Esophagus squamous epithelium (tissue), 5 donors: ENCODE data around the gene DNAH8. TPM values are rescaled to one million over a fixed set of nuclear protein-coding genes. Genes with fewer than 3 reads are reported as not detected.

ENCODE experiments used
- DNase-seq: peaks from one replicate; lab custom pipeline; 2025; lab: John Stamatoyannopoulos, UW
- H3K27ac ChIP-seq, 4 donors: fragments of 200-600 bp; sonication (generic); one replicate each; pipeline ENCODE4 v1.5.1; 2016 to 2019; ENCODE audit warnings: mild to moderate bottlenecking in 1 of 4
- H3K27me3 ChIP-seq, 4 donors: fragments of 200-600 bp; sonication (generic); 1 replicate in 3 of 4; 2 replicates in 1 of 4; pipeline versions ENCODE4 v1.5.1 to v1.6.0; 2017 to 2021; ENCODE audit warnings: antibody characterized with exemption in 1 of 4
- H3K36me3 ChIP-seq, 3 donors: fragments of 200-600 bp; sonication (generic); one replicate each; pipeline ENCODE4 v1.5.1; 2016 to 2019
- H3K4me1 ChIP-seq, 3 donors: fragments of 200-600 bp; sonication (generic); one replicate each; pipeline ENCODE4 v1.5.1; 2017 to 2019
- H3K4me3 ChIP-seq, 4 donors: fragments of 200-600 bp; sonication (generic); 1 replicate in 3 of 4; 2 replicates in 1 of 4; pipeline ENCODE4 v1.5.1; 2016 to 2019; ENCODE audit warnings: mild to moderate bottlenecking in 2 of 4, moderate library complexity in 1 of 4
- H3K9me3 ChIP-seq, 3 donors: fragments of 200-600 bp; sonication (generic); one replicate each; pipeline ENCODE4 v1.5.1; 2016 to 2019
- POLR2A ChIP-seq, 4 donors: fragments of 450-650 bp; IDR thresholded peaks; one replicate each; pipeline ENCODE4 v1.6.1; 2017; ENCODE audit warnings: antibody characterized with exemption in 4 of 4, mild to moderate bottlenecking in 4 of 4, moderate library complexity in 3 of 4
- WGBS, 2 donors: methylation state at CpG; one replicate each; pipeline ENCODE4 v1.1.5; 2018; 5-methylcytosine and 5-hydroxymethylcytosine counted together
- intact Hi-C: fragments of 100-400 bp; cut with DNase I; formaldehyde crosslinking; loops from one replicate; pipeline ENCODE4 v1.15.0; 2022
- total RNA-seq, 4 donors: library from RNA; depleted of rRNA; stranded (reverse); fragments of >200 nt; gene quantifications; one replicate each; pipeline ENCODE4 v1.1.0, GENCODE V29; 2016
- TF ChIP-seq, protein P1 (sequence below), 6 experiments: fragments of 450-650 bp in 4 of 6; fragments of 200-600 bp in 2 of 6; sonication (generic) in 2 of 6; IDR thresholded peaks; one replicate each; pipeline ENCODE4 v1.5.1; 2016 to 2019; ENCODE audit warnings: antibody characterized with exemption in 6 of 6, mild to moderate bottlenecking in 4 of 6, moderate library complexity in 4 of 6
- donor health status: DM: yes; HTN: yes; CAD: no.

The DNAH8 gene
- total RNA-seq, 4 donors from 2014 or later: under 0.01 to 0.03 TPM; not detected in 2

GRCh38 chr6:39065561-39065960, 350.4 kb downstream of the DNAH8 start:
- Histone ChIP-seq H3K9me3 (no peaks in the 10 kb centered on the region), H3K27me3 (peaks cover 0 to 44% (median 0%) of the 10 kb centered on the region in 4 donors), H3K4me1 (no peaks in the 10 kb centered on the region), H3K36me3 (no peaks in the 10 kb centered on the region), H3K4me3 (no peak overlapping the region), H3K27ac (no peak overlapping the region)
- intact Hi-C loops: no loop called here
- TF ChIP-seq POLR2A (IDR thresholded peaks at IDR 0.05): no peak
- TF ChIP-seq, protein P1, sequence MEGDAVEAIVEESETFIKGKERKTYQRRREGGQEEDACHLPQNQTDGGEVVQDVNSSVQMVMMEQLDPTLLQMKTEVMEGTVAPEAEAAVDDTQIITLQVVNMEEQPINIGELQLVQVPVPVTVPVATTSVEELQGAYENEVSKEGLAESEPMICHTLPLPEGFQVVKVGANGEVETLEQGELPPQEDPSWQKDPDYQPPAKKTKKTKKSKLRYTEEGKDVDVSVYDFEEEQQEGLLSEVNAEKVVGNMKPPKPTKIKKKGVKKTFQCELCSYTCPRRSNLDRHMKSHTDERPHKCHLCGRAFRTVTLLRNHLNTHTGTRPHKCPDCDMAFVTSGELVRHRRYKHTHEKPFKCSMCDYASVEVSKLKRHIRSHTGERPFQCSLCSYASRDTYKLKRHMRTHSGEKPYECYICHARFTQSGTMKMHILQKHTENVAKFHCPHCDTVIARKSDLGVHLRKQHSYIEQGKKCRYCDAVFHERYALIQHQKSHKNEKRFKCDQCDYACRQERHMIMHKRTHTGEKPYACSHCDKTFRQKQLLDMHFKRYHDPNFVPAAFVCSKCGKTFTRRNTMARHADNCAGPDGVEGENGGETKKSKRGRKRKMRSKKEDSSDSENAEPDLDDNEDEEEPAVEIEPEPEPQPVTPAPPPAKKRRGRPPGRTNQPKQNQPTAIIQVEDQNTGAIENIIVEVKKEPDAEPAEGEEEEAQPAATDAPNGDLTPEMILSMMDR (IDR thresholded peaks at IDR 0.05): no peak
- WGBS, 2 donors: 88 to 91% methylated on average over 5 to 8 of the region's 8 CpGs
- DNase-seq: no peak

DNA sequence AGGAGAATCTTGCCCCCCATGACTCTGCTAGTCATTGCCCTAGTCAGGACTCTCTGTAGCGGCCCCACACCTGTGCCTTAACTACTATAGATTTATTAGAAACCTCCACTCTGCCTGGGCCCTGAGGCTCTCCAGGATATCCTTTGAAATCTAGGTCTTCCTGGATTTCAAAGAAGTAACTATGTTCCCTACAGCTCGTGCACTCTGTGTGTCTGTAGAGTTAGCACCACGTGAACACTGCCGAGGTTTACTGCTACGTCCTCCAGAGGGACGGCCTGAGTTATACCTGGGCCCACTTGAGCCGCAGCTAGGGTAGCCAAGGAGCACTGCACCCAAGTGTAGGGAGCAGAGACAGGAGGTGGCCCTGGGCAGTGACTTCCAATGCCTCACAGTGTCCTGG, 353.3 kb downstream of the DNAH8 start:
- H3K27ac ChIP-seq: no peak overlapping the region
- peaks cover 0 to 25% (median 0%) of the 10 kb centered on the region in 4 donors for H3K27me3 ChIP-seq
- no peaks in the 10 kb centered on the region for H3K36me3 ChIP-seq
- DNase-seq: no peak
- 31 to 73% methylated on average over 3 to 7 of the region's 7 CpGs for WGBS, 2 donors
- H3K4me3 ChIP-seq: no peak overlapping the region
- no peaks in the 10 kb centered on the region for H3K9me3 ChIP-seq
- no peaks in the 10 kb centered on the region for H3K4me1 ChIP-seq
- intact Hi-C loops: no loop called here
- TF ChIP-seq, protein P1 (IDR thresholded peaks at IDR 0.05): no peak
- TF ChIP-seq POLR2A (IDR thresholded peaks at IDR 0.05): no peak

DNA sequence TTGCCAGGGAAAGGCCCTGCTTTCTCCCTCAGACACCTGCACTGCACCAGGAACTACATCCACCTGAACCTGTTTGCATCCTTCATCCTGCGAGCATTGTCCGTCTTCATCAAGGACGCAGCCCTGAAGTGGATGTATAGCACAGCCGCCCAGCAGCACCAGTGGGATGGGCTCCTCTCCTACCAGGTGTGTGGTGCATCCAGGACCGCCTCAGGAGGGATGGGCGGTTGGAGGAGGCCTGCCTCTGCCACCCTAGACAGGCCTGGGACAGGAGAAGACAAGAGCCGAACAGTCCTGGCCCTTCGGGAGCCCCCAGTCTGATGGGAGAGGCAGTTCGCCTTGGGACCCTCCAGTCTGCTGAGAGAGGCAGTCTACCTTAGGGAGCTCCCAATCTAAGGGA, 357.7 kb downstream of the DNAH8 start:
- Histone ChIP-seq H3K4me3 (no peak overlapping the region), H3K9me3 (no peaks in the 10 kb centered on the region), H3K27me3 (peaks cover 0 to 8% (median 0%) of the 10 kb centered on the region in 4 donors), H3K36me3 (no peaks in the 10 kb centered on the region), H3K27ac (no peak overlapping the region), H3K4me1 (no peaks in the 10 kb centered on the region)
- WGBS, 2 donors: 67 to 100% methylated on average over 1 to 2 of the region's 9 CpGs
- DNase-seq: no peak
- intact Hi-C loops: no loop called here
- TF ChIP-seq, protein P1 (IDR thresholded peaks at IDR 0.05): no peak
- TF ChIP-seq POLR2A (IDR thresholded peaks at IDR 0.05): no peak

DNA sequence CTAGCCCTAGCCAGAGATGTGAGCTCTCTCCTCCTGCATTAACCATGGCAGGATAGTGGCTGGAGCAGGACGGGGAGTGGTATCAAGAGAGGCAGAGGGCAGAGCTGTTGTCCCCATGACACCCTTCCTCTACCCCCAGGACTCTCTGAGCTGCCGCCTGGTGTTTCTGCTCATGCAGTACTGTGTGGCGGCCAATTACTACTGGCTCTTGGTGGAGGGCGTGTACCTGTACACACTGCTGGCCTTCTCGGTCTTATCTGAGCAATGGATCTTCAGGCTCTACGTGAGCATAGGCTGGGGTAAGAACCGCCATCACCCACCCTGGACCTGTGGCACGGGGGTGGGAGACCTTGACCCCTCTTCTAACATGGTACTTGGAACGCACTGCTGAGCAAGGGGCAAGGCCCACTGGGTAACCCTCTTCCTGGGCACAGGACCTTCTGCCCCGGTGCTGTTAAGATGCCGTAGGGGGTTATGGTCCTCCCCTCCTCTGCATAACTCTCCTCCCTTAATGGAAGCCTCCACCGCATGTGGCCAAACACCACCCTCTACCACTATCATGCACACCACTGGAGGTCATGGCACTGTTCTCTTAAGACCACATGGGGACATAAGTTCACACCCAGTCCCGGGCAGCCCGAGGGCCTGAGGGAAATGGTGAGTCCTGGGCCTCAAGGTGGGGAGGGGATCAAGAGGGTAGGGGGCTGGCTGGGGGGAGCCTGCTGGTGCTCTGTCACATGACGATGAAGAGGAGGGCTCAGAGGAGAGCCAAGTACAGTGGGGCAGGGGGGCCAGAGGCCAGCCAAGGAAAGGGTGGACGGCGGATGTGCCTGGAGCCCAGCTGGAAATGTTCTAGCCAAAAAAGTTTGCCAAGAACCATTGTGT, 358.6 kb downstream of the DNAH8 start:
- Histone ChIP-seq H3K27me3 (no peaks in the 10 kb centered on the region), H3K4me1 (no peaks in the 10 kb centered on the region), H3K9me3 (no peaks in the 10 kb centered on the region), H3K4me3 (no peak overlapping the region), H3K27ac (no peak overlapping the region), H3K36me3 (no peaks in the 10 kb centered on the region)
- TF ChIP-seq, protein P1 (IDR thresholded peaks at IDR 0.05): no peak
- no peak for TF ChIP-seq POLR2A (IDR thresholded peaks at IDR 0.05)
- intact Hi-C loops: no loop called here
- no peak for DNase-seq
- 82 to 95% methylated on average over 4 to 8 of the region's 17 CpGs for WGBS, 2 donors

DNA sequence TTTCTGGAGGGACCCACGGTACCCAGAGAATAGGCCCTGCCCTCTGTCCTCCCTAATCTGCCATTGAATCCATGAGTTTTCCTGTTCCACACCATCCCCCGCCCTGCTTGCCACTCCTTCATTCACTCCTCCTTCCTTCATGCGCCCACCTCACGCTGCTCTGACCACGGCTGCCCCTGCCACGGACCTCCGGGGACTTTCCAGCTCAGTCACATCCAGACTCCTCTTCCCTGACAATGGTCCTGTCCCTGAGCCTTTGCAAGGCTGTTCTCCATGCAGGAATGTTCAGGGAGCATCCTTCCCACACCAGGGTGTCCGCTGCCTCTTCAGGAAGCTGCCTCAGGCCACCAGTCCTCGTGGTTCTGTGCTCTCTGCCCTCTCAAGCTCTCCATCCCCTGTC, 359.4 kb downstream of the DNAH8 start:
- Histone ChIP-seq H3K27ac (no peak overlapping the region), H3K36me3 (no peaks in the 10 kb centered on the region), H3K4me1 (no peaks in the 10 kb centered on the region), H3K4me3 (no peak overlapping the region), H3K9me3 (no peaks in the 10 kb centered on the region), H3K27me3 (no peaks in the 10 kb centered on the region)
- intact Hi-C loops: no loop called here
- DNase-seq: no peak
- WGBS, 2 donors: 73 to 75% methylated on average over 9 of the region's 9 CpGs
- no peak for TF ChIP-seq POLR2A (IDR thresholded peaks at IDR 0.05)
- TF ChIP-seq, protein P1 (IDR thresholded peaks at IDR 0.05): no peak
